ENCODE data around the gene AQP5.

AQP5 gene

DNA sequence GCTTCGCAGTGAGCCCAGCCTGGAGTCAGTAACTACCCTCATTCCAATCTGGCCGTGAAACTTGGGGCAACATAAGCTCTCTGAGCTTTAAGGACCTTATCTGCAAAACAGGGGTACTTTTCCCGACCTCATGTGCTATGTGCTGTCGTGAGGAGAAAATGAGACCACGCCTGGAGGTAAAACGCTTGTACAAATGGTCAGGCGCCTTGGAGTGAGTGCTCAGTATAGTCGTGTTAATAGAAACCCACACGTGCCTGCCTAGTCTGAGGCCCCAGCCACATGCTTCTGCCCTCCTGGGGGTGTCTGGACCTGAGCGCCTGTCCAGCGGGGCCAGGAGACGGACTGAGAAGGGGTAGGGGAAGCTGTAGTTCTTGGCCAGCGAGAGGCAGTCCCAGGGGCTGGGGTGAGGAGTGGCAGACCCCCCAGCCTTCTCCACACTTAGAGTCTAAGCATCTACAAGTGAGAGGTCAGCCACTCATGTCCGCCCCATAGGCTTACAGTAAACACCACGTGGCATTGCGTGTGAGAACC is 4.9 kb downstream of the AQP5 start:
- H3K4me3 ChIP-seq (ENCODE audit: low read depth, low read length) = no peak overlapping the region
- no peak for DNase-seq (ENCODE audit: low read depth)
- TF ChIP-seq CTCF (IDR thresholded peaks at IDR 0.05; ENCODE audit: low read depth, low read length, missing control alignments) = no peak

DNA sequence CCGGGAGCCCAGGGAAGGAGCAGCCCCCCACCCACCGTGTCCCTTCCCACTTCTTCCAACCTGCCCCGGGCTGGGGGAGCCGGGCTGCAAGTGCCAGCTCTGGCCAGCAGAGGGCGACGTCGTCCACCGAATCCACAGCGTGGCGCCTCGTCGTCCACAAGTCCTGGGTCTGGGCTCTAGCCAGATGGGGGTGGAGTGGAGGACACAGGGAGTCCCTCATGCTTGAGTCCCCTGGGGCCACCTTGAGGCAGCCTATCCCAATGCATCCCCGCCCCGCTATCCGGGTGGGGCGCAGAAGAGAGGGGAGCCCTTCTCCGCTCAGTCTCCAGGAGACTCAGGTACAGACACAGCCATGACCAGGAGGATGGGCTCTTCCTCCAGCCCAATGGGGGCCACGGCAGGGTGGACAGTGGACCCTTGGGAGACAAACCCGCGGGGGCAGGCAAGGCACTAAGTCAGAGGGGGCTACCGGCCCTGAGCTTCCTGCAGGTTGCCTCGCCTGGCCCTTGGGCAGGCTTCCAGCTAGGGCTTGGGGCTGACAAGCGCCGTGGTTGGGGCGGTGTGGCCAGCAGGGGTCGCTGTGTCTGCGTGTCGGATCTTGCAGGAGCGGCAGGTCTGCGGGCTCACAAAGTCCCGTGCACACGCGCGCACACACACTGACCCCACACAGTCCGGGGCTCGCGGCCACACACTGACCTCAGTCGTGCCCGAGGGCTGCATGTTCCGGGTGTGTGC is 5.5 kb downstream of the AQP5 start:
- TF ChIP-seq CTCF (IDR thresholded peaks at IDR 0.05; ENCODE audit: low read depth, low read length, missing control alignments) = peak; percentile 96
- peak; percentile 45 for DNase-seq (ENCODE audit: low read depth)
- H3K4me3 ChIP-seq (ENCODE audit: low read depth, low read length) = peak overlapping the region; percentile 11

GRCh38 chr12:49967777-49968250 is 6.1 kb downstream of the AQP5 start:
- DNase-seq (ENCODE audit: low read depth) = no peak
- no peak overlapping the region for H3K4me3 ChIP-seq (ENCODE audit: low read depth, low read length)
- TF ChIP-seq CTCF (IDR thresholded peaks at IDR 0.05; ENCODE audit: low read depth, low read length, missing control alignments) = no peak

- no peak for DNase-seq (ENCODE audit: low read depth)
- no peak overlapping the region for H3K4me3 ChIP-seq (ENCODE audit: low read depth, low read length)
- TF ChIP-seq CTCF (IDR thresholded peaks at IDR 0.05; ENCODE audit: low read depth, low read length, missing control alignments) = no peak
Measured at GRCh38 chr12:49968471-49968870, 6.8 kb downstream of the AQP5 start.

GRCh38 chr12:49969027-49969426 is 7.4 kb downstream of the AQP5 start:
- no peak for TF ChIP-seq CTCF (IDR thresholded peaks at IDR 0.05; ENCODE audit: low read depth, low read length, missing control alignments)
- H3K4me3 ChIP-seq (ENCODE audit: low read depth, low read length) = no peak overlapping the region
- no peak for DNase-seq (ENCODE audit: low read depth)

- TF ChIP-seq CTCF (IDR thresholded peaks at IDR 0.05; ENCODE audit: low read depth, low read length, missing control alignments) = no peak
- H3K4me3 ChIP-seq (ENCODE audit: low read depth, low read length) = no peak overlapping the region
- DNase-seq (ENCODE audit: low read depth) = no peak
Measured at GRCh38 chr12:49969651-49970429, 8.2 kb downstream of the AQP5 start.
